Osteoblast (primary cell): ENCODE data around the gene COQ8B. TPM values are rescaled to one million over a fixed set of nuclear protein-coding genes. Genes with fewer than 3 reads are reported as not detected.
A peak's percentile ranks its signal among the peaks of the same experiment; 100 is the strongest.

Experiments used
- DNase-seq: peaks from one replicate; pipeline ENCODE4 v3.0.0; 2011; ENCODE audit warnings: low spot score, mixed read lengths; ENCODE audit not compliant: insufficient read length; ENCODE audit errors: missing footprints
- H2AFZ ChIP-seq: 2 replicates; pipeline ENCODE4 v1.6.0; 2011; ENCODE audit warnings: mild to moderate bottlenecking, low read length
- H3K27ac ChIP-seq: 2 replicates; pipeline ENCODE4 v1.5.1; 2011; ENCODE audit warnings: mild to moderate bottlenecking, low read depth, low read length, moderate library complexity
- H3K27me3 ChIP-seq: 2 replicates; pipeline ENCODE4 v1.6.0; 2012; ENCODE audit warnings: mild to moderate bottlenecking, control low read depth, inconsistent platforms, low read length, moderate library complexity; ENCODE audit not compliant: insufficient read depth
- H3K36me3 ChIP-seq: 2 replicates; pipeline ENCODE4 v1.5.1; 2011; ENCODE audit warnings: mild to moderate bottlenecking, low read length, control low read depth, moderate library complexity; ENCODE audit not compliant: insufficient read depth
- H3K4me1 ChIP-seq: 2 replicates; pipeline ENCODE4 v1.5.1; 2011; ENCODE audit warnings: mild to moderate bottlenecking, low read length, control low read depth, moderate library complexity; ENCODE audit not compliant: insufficient read depth
- H3K4me2 ChIP-seq: 2 replicates; pipeline ENCODE4 v1.6.0; 2011; ENCODE audit warnings: mild to moderate bottlenecking, low read length; ENCODE audit not compliant: insufficient read depth
- H3K4me3 ChIP-seq: fragments of 200-600 bp; sonication (generic); 3 replicates; pipeline ENCODE4 v1.5.1; 2012; ENCODE audit warnings: mild to moderate bottlenecking, low read length, inconsistent platforms; ENCODE audit not compliant: insufficient read depth
- H3K79me2 ChIP-seq: 2 replicates; pipeline ENCODE4 v1.6.0; 2012; ENCODE audit warnings: mild to moderate bottlenecking, low read length, control low read depth, inconsistent platforms; ENCODE audit not compliant: insufficient read depth
- H3K9me3 ChIP-seq: 2 replicates; pipeline ENCODE4 v1.5.1; 2011; ENCODE audit warnings: low read depth, low read length, control low read depth
- H4K20me1 ChIP-seq: 2 replicates; pipeline ENCODE4 v1.6.0; 2012; ENCODE audit warnings: mild to moderate bottlenecking, low read length, control low read depth; ENCODE audit not compliant: insufficient read depth
- CTCF ChIP-seq: IDR thresholded peaks from 2 replicates; pipeline ENCODE4 v1.5.1; 2011; ENCODE audit warnings: mild to moderate bottlenecking, low read depth, low read length, moderate library complexity; ENCODE audit errors: extremely low read depth
- total RNA-seq: library from RNA; depleted of rRNA; stranded (reverse); fragments of >200 nt; gene quantifications from 2 replicates; pipeline ENCODE4 v1.2.3, GENCODE V29; 2012

Gene COQ8B
- total RNA-seq, 1 donor = 32.9 TPM

DNA sequence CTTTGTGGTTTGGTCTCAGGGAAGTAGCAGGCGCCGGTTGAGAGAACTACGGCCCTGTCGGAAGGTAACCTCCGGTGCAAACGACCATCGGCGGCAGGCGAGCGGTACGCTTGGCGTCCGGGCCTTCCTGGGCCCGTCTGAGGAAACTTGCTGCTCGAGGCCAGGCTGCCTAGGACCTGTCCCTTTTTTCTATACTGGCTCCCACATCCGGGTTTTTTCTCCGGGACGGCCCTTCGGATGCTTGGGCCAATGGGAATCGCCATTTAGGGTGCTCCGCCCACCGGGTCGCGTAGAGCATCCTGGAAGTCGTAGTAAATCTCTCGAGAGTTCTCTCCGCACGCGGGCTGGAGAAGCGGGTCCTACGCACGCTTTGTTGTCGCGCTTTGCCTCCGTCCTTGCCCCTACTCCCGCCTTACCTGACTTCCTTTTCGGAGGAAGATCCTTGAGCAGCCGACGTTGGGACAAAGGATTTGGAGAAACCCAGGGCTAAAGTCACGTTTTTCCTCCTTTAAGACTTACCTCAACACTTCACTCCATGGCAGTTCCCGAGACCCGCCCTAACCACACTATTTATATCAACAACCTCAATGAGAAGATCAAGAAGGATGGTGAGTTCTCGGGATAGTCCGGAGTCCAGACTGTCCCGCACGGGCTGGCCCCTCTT, 34.3 kb upstream of the COQ8B start, which contains the start of gene SNRPA:
SNRPA (plus strand) TSS at position 330 of the 664 bp plus-strand sequence; CDS start at position 536, 206 bp downstream.
- H3K27me3 ChIP-seq = no peaks in the 10 kb centered on the region
- peaks cover 9% of the 10 kb centered on the region for H3K36me3 ChIP-seq
- H2AFZ ChIP-seq = peak within 1 kb of the TSS; percentile 98
- peaks cover 23% of the 10 kb centered on the region for H3K4me1 ChIP-seq
- H3K9me3 ChIP-seq = no peaks in the 10 kb centered on the region
- DNase-seq = peak; percentile 98
- peaks cover 18% of the 10 kb centered on the region for H4K20me1 ChIP-seq
- peak within 1 kb of the TSS; percentile 99 for H3K27ac ChIP-seq
- peak within 1 kb of the TSS; percentile 76 for H3K4me3 ChIP-seq
- H3K4me2 ChIP-seq = peak within 1 kb of the TSS; percentile 92
- H3K79me2 ChIP-seq = peaks cover 46% of the 10 kb centered on the region
- no peak for TF ChIP-seq CTCF

DNA sequence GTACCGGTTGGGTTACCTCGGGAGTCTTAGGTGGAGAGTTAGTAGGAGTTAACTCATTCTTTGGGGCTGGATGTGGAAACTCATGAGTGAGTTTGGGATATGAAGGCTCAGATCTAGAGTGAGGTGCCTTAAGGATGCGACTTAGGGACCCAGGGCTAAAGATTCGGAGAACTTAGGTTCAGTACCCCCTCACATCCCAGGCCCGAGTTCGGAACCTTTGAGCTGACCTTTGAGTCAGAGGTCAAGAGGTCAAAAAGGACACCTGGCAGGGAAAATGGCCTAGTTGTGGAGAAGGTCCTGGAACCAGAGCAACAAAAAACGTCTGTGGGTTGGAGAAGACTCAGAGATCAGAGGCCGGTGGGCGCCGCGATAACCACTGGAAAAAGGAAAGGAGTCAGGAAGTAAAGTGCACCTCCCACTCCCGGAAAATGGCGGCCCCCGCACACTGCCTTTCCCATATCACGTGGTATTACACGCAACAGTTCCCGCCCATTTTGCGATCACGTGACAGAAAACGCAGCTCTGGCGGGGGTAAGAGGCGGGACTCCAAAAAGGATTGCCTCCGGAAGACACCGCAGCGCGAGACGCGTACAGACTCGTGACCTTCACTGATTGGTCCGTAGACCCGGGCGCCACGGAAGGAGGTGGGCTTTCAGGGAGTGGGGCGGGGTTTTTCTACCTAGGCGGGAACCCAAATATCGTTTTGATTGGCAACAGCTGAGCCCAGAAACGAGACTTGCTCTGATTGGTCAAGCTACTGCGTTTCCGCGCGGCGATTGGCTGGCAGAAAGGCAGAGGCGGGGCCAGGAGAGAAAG, 33.6 kb upstream of the COQ8B start, which contains the start of gene ACTMAP:
ACTMAP (minus strand) TSS at position 420 of the 816 bp plus-strand sequence. CDS start 674 bp downstream, outside the sequence.
- Histone ChIP-seq H4K20me1 (peaks cover 10% of the 10 kb centered on the region), H2AFZ (peak within 1 kb of the TSS; percentile 98), H3K27ac (peak within 1 kb of the TSS; percentile 99), H3K4me3 (peak within 1 kb of the TSS; percentile 76), H3K79me2 (peaks cover 38% of the 10 kb centered on the region), H3K36me3 (peaks cover 3% of the 10 kb centered on the region), H3K4me1 (peaks cover 30% of the 10 kb centered on the region), H3K27me3 (no peaks in the 10 kb centered on the region), H3K9me3 (no peaks in the 10 kb centered on the region), H3K4me2 (peak within 1 kb of the TSS; percentile 92)
- no peak for TF ChIP-seq CTCF
- DNase-seq = peak; percentile 98

DNA sequence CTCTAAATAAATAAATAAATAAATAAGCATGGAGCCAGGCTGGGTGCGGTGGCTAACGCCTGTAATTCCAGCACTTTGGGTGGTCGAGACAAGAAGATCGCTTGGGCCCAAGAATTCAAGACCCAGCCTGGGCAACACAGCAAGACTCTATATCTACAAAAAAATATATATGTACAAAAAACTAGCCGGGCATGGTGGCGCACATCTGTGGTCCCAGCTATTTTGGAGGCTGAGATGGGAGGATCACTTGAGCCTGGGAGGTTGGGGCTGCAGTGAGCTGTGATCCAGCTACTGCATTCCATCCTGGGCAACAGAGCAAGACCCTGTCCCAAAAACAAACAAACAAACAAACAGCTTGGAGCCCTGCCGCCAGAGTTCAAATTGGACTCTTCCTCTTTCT, 30.9 kb upstream of the COQ8B start:
- H3K9me3 ChIP-seq = no peaks in the 10 kb centered on the region
- no peak overlapping the region for H3K4me3 ChIP-seq
- no peak overlapping the region for H2AFZ ChIP-seq
- no peak for DNase-seq
- peaks cover 14% of the 10 kb centered on the region for H3K79me2 ChIP-seq
- peaks cover 25% of the 10 kb centered on the region for H3K4me1 ChIP-seq
- H3K27me3 ChIP-seq = no peaks in the 10 kb centered on the region
- no peaks in the 10 kb centered on the region for H3K36me3 ChIP-seq
- H3K4me2 ChIP-seq = no peak overlapping the region
- TF ChIP-seq CTCF = no peak
- H3K27ac ChIP-seq = no peak overlapping the region
- H4K20me1 ChIP-seq = no peaks in the 10 kb centered on the region

DNA sequence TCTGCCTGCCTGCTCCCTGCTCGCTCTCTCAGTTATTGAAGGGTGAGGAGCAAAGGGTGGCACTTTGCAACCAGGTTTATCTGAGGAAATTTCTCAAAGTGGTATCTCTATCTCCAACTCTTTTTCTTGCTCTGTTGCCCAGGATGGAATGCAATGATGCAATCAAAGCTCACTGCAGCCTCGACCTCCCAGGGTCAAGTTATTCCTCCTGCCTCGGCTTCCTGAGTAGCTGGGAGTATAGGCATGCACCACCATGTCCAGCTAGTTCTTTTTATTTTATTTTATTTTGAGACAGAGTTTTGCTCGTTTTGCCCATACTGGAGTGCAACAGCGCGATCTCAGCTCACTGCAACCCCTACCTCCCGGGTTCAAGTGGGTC, 28.7 kb upstream of the COQ8B start:
- no peak overlapping the region for H3K4me3 ChIP-seq
- no peak overlapping the region for H3K4me2 ChIP-seq
- no peaks in the 10 kb centered on the region for H4K20me1 ChIP-seq
- H3K36me3 ChIP-seq = no peaks in the 10 kb centered on the region
- H2AFZ ChIP-seq = peak overlapping the region; percentile 54
- no peaks in the 10 kb centered on the region for H3K27me3 ChIP-seq
- TF ChIP-seq CTCF = no peak
- H3K9me3 ChIP-seq = no peaks in the 10 kb centered on the region
- H3K4me1 ChIP-seq = peaks cover 20% of the 10 kb centered on the region
- DNase-seq = peak; percentile 79
- H3K79me2 ChIP-seq = no peaks in the 10 kb centered on the region
- H3K27ac ChIP-seq = peak overlapping the region; percentile 52
